ENCODE results near the gene CABLES2.
"Not testable (repeated sequence)": the region's sequence is repeated elsewhere in the genome, so short reads cannot be mapped to it uniquely, and the experiment has no call there.

Gene CABLES2

GRCh38 chr20:62433658-62434497 lies 26.8 kb upstream of the CABLES2 start:
- no peak for DNase-seq

- DNase-seq, result no peak
Measured at GRCh38 chr20:62430866-62431447, 23.9 kb upstream of the CABLES2 start.

GRCh38 chr20:62430311-62430853 lies 23.3 kb upstream of the CABLES2 start:
- no peak for DNase-seq

GRCh38 chr20:62429455-62430310 lies 22.6 kb upstream of the CABLES2 start:
- DNase-seq, result no peak

GRCh38 chr20:62428396-62429295 lies 21.6 kb upstream of the CABLES2 start:
- no peak for DNase-seq

- DNase-seq, result no peak
Measured at GRCh38 chr20:62428002-62428372, 20.9 kb upstream of the CABLES2 start.

- DNase-seq, result peak; percentile 52
Measured at GRCh38 chr20:62427172-62428001, 20.3 kb upstream of the CABLES2 start, which contains the start of gene RBBP8NL. TSS of gene RBBP8NL (minus strand) at chr20:62427539. CDS start at chr20:62419647, 7,892 bp downstream.

GRCh38 chr20:62426699-62427131 lies 19.6 kb upstream of the CABLES2 start:
- DNase-seq, result no peak

GRCh38 chr20:62426059-62426348 lies 18.9 kb upstream of the CABLES2 start:
- not testable (repeated sequence) for DNase-seq

GRCh38 chr20:62425281-62426058 lies 18.4 kb upstream of the CABLES2 start:
- no peak for DNase-seq

GRCh38 chr20:62424249-62425107 lies 17.4 kb upstream of the CABLES2 start:
- no peak for DNase-seq

- no peak for DNase-seq
Measured at GRCh38 chr20:62423326-62423706, 16.2 kb upstream of the CABLES2 start.

- DNase-seq, result no peak
Measured at GRCh38 chr20:62422636-62423325, 15.7 kb upstream of the CABLES2 start.

- no peak for DNase-seq
Measured at GRCh38 chr20:62421716-62421990, 14.6 kb upstream of the CABLES2 start.

GRCh38 chr20:62420846-62421715 lies 14.0 kb upstream of the CABLES2 start:
- DNase-seq, result no peak

GRCh38 chr20:62419759-62420158 lies 12.7 kb upstream of the CABLES2 start:
- no peak for DNase-seq

GRCh38 chr20:62418709-62419487 lies 11.8 kb upstream of the CABLES2 start:
- no peak for DNase-seq
